IMR-90 (cell line): Measurements from ENCODE around the gene RNF11.
A peak's percentile ranks its signal among the peaks of the same experiment; 100 is the strongest.

Source experiments
- CEBPB ChIP-seq: IDR thresholded peaks from 2 replicates; pipeline ENCODE4 v1.6.1; 2012; ENCODE audit warnings: low read depth, low read length, improper control_type of control experiment
- CHD1 ChIP-seq: IDR thresholded peaks from 2 replicates; pipeline ENCODE4 v1.6.1; 2012; ENCODE audit warnings: low read depth, low read length, improper control_type of control experiment
- CTCF ChIP-seq: conservative IDR thresholded peaks from 2 replicates; pipeline ENCODE4 v1.5.1; 2012; ENCODE audit warnings: mild to moderate bottlenecking, low read depth, low read length, improper control_type of control experiment
- FOS ChIP-seq: fragments of 150-350 bp; IDR thresholded peaks from 2 replicates; pipeline ENCODE4 v1.6.1; 2016; ENCODE audit warnings: low read depth, low read length
- MAFK ChIP-seq: IDR thresholded peaks from 2 replicates; pipeline ENCODE4 v1.6.1; 2012; ENCODE audit warnings: low read depth, low read length, improper control_type of control experiment
- NFE2L2 ChIP-seq: fragments of 150-350 bp; IDR thresholded peaks from 2 replicates; pipeline ENCODE4 v1.6.1; 2016; ENCODE audit warnings: low read depth, mild to moderate bottlenecking, low read length
- POLR2A ChIP-seq: IDR thresholded peaks from 2 replicates; pipeline ENCODE4 v1.6.1; 2012; ENCODE audit warnings: mild to moderate bottlenecking, low read depth, low read length
- RAD21 ChIP-seq: IDR thresholded peaks from 2 replicates; pipeline ENCODE4 v1.6.1; 2012; ENCODE audit warnings: low read length, improper control_type of control experiment
- RCOR1 ChIP-seq: IDR thresholded peaks from 2 replicates; pipeline ENCODE4 v1.6.1; 2012; ENCODE audit warnings: mild to moderate bottlenecking, low read length, improper control_type of control experiment; ENCODE audit not compliant: insufficient replicate concordance
- RFX5 ChIP-seq: IDR thresholded peaks from 2 replicates; pipeline ENCODE4 v1.8.0; 2012; ENCODE audit warnings: low read depth, mild to moderate bottlenecking, low read length, moderate library complexity
- USF2 ChIP-seq: fragments of 150-350 bp; IDR thresholded peaks from 2 replicates; pipeline ENCODE4 v1.6.1; 2017; ENCODE audit warnings: mild to moderate bottlenecking, antibody characterized with exemption, low read length, low read depth

- TF ChIP-seq CTCF = no peak
- TF ChIP-seq POLR2A = no peak
- no peak for TF ChIP-seq MAFK
- TF ChIP-seq RFX5 = no peak
- TF ChIP-seq NFE2L2 = no peak
- TF ChIP-seq RCOR1 = no peak
- TF ChIP-seq CHD1 = no peak
- TF ChIP-seq USF2 = no peak
- no peak for TF ChIP-seq RAD21
- peak; percentile 49 for TF ChIP-seq CEBPB
- TF ChIP-seq FOS = no peak
Observed at GRCh38 chr1:51272916-51273315, 36.8 kb downstream of the RNF11 start.
